EL (cell line): Measurements from ENCODE around the gene ANO9.

Experiments
- DNase-seq: peaks from one replicate; pipeline ENCODE4 v3.0.0-alpha.2; 2016

Gene ANO9

GRCh38 chr11:380491-380890, 61.3 kb downstream of the ANO9 start:
- DNase-seq = no peak

- no peak for DNase-seq
Observed at GRCh38 chr11:380095-380480, 61.7 kb downstream of the ANO9 start.

- no peak for DNase-seq
Observed at GRCh38 chr11:379205-380094, 62.4 kb downstream of the ANO9 start.

GRCh38 chr11:377883-378500, 63.8 kb downstream of the ANO9 start:
- DNase-seq = no peak

GRCh38 chr11:377174-377865, 64.5 kb downstream of the ANO9 start:
- no peak for DNase-seq

GRCh38 chr11:376531-377173, 65.2 kb downstream of the ANO9 start:
- DNase-seq = no peak

- DNase-seq = no peak
Observed at GRCh38 chr11:375065-376025, 66.5 kb downstream of the ANO9 start.

GRCh38 chr11:373716-374551, 67.9 kb downstream of the ANO9 start:
- no peak for DNase-seq

- DNase-seq = no peak
Observed at GRCh38 chr11:372809-373715, 68.7 kb downstream of the ANO9 start.

GRCh38 chr11:371716-372590, 69.9 kb downstream of the ANO9 start:
- DNase-seq = no peak

- DNase-seq = no peak
Observed at GRCh38 chr11:371051-371450, 70.8 kb downstream of the ANO9 start.

- DNase-seq = no peak
Observed at GRCh38 chr11:370070-370941, 71.5 kb downstream of the ANO9 start.

- DNase-seq = no peak
Observed at GRCh38 chr11:369336-370018, 72.3 kb downstream of the ANO9 start, which contains the start of gene B4GALNT4. B4GALNT4 (plus strand) TSS chr11:369499; CDS start chr11:369804, 305 bp downstream.

- DNase-seq = no peak
Observed at GRCh38 chr11:368414-369335, 73.1 kb downstream of the ANO9 start.

GRCh38 chr11:367956-368413, 73.8 kb downstream of the ANO9 start:
- no peak for DNase-seq
